Endothelial cell of umbilical vein (primary cell): Measurements from ENCODE around the gene SCN9A. TPM values are rescaled to one million over a fixed set of nuclear protein-coding genes. Genes with fewer than 3 reads are reported as not detected.
A peak's percentile ranks its signal among the peaks of the same experiment; 100 is the strongest.

Experiments
- BruUV-seq: library from RNA; stranded (reverse); fragments of 400-500 nt; replicated peaks from 2 replicates; lab custom pipeline; 2021; lab: Mats Ljungman, UMichigan
- CTCF ChIA-PET: fragments of 300-600, 350-600 bp; sonication (Branson Sonifier 250); formaldehyde crosslinking; loops from one replicate; lab custom pipeline; 2021; ENCODE audit warnings: antibody characterized with exemption, inconsistent platforms; lab: Charles Lee
- POLR2A ChIA-PET: fragments of 300-600, 350-600 bp; sonication (Branson Sonifier 250); formaldehyde crosslinking; loops from one replicate; lab custom pipeline; 2021; ENCODE audit warnings: antibody characterized with exemption, inconsistent platforms; lab: Charles Lee
- DNase-seq: peaks from one replicate; pipeline ENCODE4 v3.0.0-alpha.2; 2011; ENCODE audit warnings: low read depth, low spot score
- FAIRE-seq: peaks from 2 replicates; lab custom pipeline; 2011; peaks lifted over from hg19 to GRCh38; lab: Jason Lieb, UNC
- H2AFZ ChIP-seq: 2 replicates; pipeline ENCODE4 v1.6.0; 2012; ENCODE audit warnings: low read depth, low read length, control low read depth, inconsistent platforms
- H3K27ac ChIP-seq: 2 replicates; pipeline ENCODE4 v1.5.1; 2011; ENCODE audit warnings: low read depth, mild to moderate bottlenecking, control low read depth, low read length, moderate library complexity; ENCODE audit not compliant: insufficient read depth
- H3K27me3 ChIP-seq, 2 experiments: 2 replicates each; pipeline versions ENCODE4 v1.6.0 to v1.6.1; 2011; ENCODE audit warnings: low read length in 2 of 2, mixed read lengths in 1 of 2; ENCODE audit not compliant: control insufficient read depth in 2 of 2, insufficient read depth in 2 of 2
- H3K36me3 ChIP-seq, 2 experiments: 2 replicates in 1 of 2; 3 replicates in 1 of 2; pipeline ENCODE4 v1.5.1; 2011; ENCODE audit warnings: low read length in 2 of 2, mild to moderate bottlenecking in 1 of 2, moderate library complexity in 1 of 2; ENCODE audit not compliant: control insufficient read depth in 2 of 2, insufficient read depth in 2 of 2; ENCODE audit errors: extremely low read depth in 1 of 2
- H3K4me1 ChIP-seq: 3 replicates; pipeline ENCODE4 v1.5.1; 2011; ENCODE audit warnings: mild to moderate bottlenecking, low read length; ENCODE audit not compliant: control insufficient read depth, insufficient read depth; ENCODE audit errors: extremely low read depth
- H3K4me2 ChIP-seq: 2 replicates; pipeline ENCODE4 v1.6.1; 2011; ENCODE audit warnings: low read length, control low read depth, mixed read lengths; ENCODE audit not compliant: insufficient read depth
- H3K4me3 ChIP-seq, 3 experiments: fragments of 200-600 bp in 1 of 3; sonication (generic), shearing (Covaris generic) in 1 of 3; replicated peaks in 1 of 3; 2 replicates each; pipeline ENCODE4 v1.5.1; 2011 to 2016; ENCODE audit warnings: control low read depth in 3 of 3, low read length in 3 of 3, mild to moderate bottlenecking in 2 of 3, inconsistent platforms in 1 of 3, low read depth in 1 of 3, moderate library complexity in 1 of 3; ENCODE audit not compliant: insufficient read depth in 1 of 3
- H3K79me2 ChIP-seq: 2 replicates; pipeline ENCODE4 v1.6.0; 2012; ENCODE audit warnings: low read length, inconsistent platforms; ENCODE audit not compliant: control insufficient read depth, insufficient read depth
- H3K9ac ChIP-seq: replicated peaks from 2 replicates; pipeline ENCODE3; 2011; ENCODE audit warnings: low read length, control low read depth; ENCODE audit not compliant: insufficient read depth; ENCODE audit errors: extremely low read depth
- H3K9me1 ChIP-seq: replicated peaks from 3 replicates; pipeline ENCODE4 v1.6.0; 2011; ENCODE audit warnings: mild to moderate bottlenecking, low read length; ENCODE audit not compliant: control insufficient read depth, insufficient read depth; ENCODE audit errors: extremely low read depth
- H3K9me3 ChIP-seq: replicated peaks from 2 replicates; pipeline ENCODE4 v1.5.1; 2012; ENCODE audit warnings: low read length, inconsistent platforms; ENCODE audit not compliant: control insufficient read depth, insufficient read depth
- H4K20me1 ChIP-seq: replicated peaks from 2 replicates; pipeline ENCODE3; 2011; ENCODE audit warnings: mild to moderate bottlenecking, low read length; ENCODE audit not compliant: control insufficient read depth, insufficient read depth; ENCODE audit errors: extremely low read depth
- EZH2 ChIP-seq: IDR thresholded peaks from 2 replicates; pipeline ENCODE4 v1.6.1; 2012; ENCODE audit warnings: borderline replicate concordance, low read depth, mild to moderate bottlenecking, moderate library complexity, low read length, inconsistent platforms; ENCODE audit not compliant: severe bottlenecking
- FOS ChIP-seq: IDR thresholded peaks from 2 replicates; pipeline ENCODE4 v1.6.1; 2011; ENCODE audit warnings: mild to moderate bottlenecking, low read length, moderate library complexity, borderline replicate concordance; ENCODE audit not compliant: insufficient read depth
- MYC ChIP-seq: IDR thresholded peaks from one replicate; pipeline ENCODE4 v1.6.1; 2011; ENCODE audit warnings: mild to moderate bottlenecking, low read depth, low read length
- POLR2A ChIP-seq: IDR thresholded peaks from 2 replicates; pipeline ENCODE4 v1.6.1; 2012; ENCODE audit warnings: low read depth, mild to moderate bottlenecking, control low read depth, low read length
- dilution Hi-C: fragments of 300-500 bp; cut with MboI; formaldehyde crosslinking; loops from one replicate; pipeline ENCODE4 v1.15.0; 2019; ENCODE audit warnings: low sequenced_read_pairs; ENCODE audit not compliant: extremely low pct_ligation_motif_present
- intact Hi-C: fragments of 100-400 bp; cut with micrococcal nuclease; formaldehyde crosslinking; loops from one replicate; pipeline ENCODE4 v1.10.0; 2022
- polyA plus RNA-seq, 4 experiments: library from polyadenylated mRNA; depleted of rRNA in 3 of 4; stranded (reverse) in 3 of 4; unstranded in 1 of 4; fragments of >200 nt; gene quantifications; 2 replicates each; pipeline versions ENCODE4 v1.2.1 to v1.2.3, GENCODE V29; 2011 to 2012; ENCODE audit warnings: missing spikeins in 1 of 4
- total RNA-seq: library from RNA; stranded (reverse); gene quantifications from 2 replicates; pipeline ENCODE4 v1.2.3, GENCODE V29; 2021
- TF ChIP-seq, protein P1 (sequence below), 2 donors: IDR thresholded peaks; 1 replicate in 1 of 2; 2 replicates in 1 of 2; pipeline ENCODE4 v1.5.1; 2011; ENCODE audit warnings: low read length in 2 of 2, mild to moderate bottlenecking in 2 of 2, moderate library complexity in 2 of 2, control low read depth in 1 of 2, inconsistent platforms in 1 of 2, low read depth in 1 of 2; ENCODE audit not compliant: insufficient read depth in 1 of 2; ENCODE audit errors: extremely low read depth in 1 of 2
- TF ChIP-seq, protein P2 (sequence below): IDR thresholded peaks from 2 replicates; pipeline ENCODE4 v1.6.1; 2011; ENCODE audit not compliant: insufficient read depth, insufficient read length

The SCN9A gene
- total and polyA plus RNA-seq, 2 donors (not counting 3 experiments of a cell fraction or from before 2014, with no cell fraction given), result 0.88 to 1.6 TPM

DNA sequence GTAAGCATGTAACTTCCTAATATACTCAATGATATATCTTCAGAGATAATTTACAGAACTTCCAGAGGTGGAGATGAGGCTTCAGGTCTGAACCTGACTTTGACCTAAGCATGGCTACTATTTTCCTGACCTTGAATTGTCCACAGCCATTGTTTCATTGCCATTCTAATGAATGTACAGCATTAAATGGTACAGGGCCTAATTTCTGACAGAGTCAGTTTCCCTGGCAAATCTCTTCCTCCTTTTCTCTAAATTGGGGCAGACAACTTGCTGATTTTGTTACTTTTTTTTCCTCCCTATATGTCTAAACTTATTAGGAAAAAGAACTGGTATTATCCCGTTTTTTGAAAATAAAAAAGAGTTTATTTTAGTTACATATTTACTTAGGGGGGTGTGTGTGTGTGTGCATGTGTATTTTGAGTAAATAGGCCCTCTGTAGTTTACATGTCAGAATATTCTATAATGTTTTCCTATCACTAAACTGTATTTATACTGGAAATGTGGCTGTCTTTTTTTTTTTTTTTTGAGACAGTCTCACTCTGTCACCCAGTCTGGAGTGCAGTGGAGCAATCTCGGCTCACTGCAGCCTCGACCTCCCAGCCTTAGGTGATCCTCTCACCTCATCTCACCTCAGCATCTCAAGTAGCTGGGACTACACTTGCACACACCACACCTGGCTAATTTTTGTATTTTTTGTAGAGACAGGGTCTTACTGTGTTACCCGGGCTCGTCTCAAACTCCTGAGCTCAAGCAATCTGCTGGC lies 43.3 kb upstream of the SCN9A start:
- Histone ChIP-seq H3K27ac (no peak overlapping the region), H3K9me1 (no peaks in the 10 kb centered on the region), H3K4me3 (no peak overlapping the region), H3K79me2 (no peaks in the 10 kb centered on the region), H3K4me2 (no peak overlapping the region), H3K9me3 (no peaks in the 10 kb centered on the region), H3K27me3 (no peaks in the 10 kb centered on the region), H2AFZ (peak overlapping the region; percentile 42), H3K9ac (no peak overlapping the region), H3K4me1 (peaks cover 5% of the 10 kb centered on the region), H4K20me1 (no peaks in the 10 kb centered on the region), H3K36me3 (no peaks in the 10 kb centered on the region)
- ChIA-PET CTCF (interaction anchor here (0.6 to 3.6 kb wide), 49 partner anchors 8 to 1700 kb away, joined by 3 to 124 read pairs (median 4); partner anchors contain the start of genes SCN1A, SCN9A and TTC21B), POLR2A (no interaction called here)
- intact Hi-C loops (loop anchor here (1.0 to 5.0 kb wide), 7 partner anchors 42 to 467 kb away; partner anchors contain the start of genes SCN9A and TTC21B), dilution Hi-C loops (no loop called here)
- TF ChIP-seq POLR2A (no peak), FOS (no peak), EZH2 (no peak), MYC (no peak)
- TF ChIP-seq, protein P1, sequence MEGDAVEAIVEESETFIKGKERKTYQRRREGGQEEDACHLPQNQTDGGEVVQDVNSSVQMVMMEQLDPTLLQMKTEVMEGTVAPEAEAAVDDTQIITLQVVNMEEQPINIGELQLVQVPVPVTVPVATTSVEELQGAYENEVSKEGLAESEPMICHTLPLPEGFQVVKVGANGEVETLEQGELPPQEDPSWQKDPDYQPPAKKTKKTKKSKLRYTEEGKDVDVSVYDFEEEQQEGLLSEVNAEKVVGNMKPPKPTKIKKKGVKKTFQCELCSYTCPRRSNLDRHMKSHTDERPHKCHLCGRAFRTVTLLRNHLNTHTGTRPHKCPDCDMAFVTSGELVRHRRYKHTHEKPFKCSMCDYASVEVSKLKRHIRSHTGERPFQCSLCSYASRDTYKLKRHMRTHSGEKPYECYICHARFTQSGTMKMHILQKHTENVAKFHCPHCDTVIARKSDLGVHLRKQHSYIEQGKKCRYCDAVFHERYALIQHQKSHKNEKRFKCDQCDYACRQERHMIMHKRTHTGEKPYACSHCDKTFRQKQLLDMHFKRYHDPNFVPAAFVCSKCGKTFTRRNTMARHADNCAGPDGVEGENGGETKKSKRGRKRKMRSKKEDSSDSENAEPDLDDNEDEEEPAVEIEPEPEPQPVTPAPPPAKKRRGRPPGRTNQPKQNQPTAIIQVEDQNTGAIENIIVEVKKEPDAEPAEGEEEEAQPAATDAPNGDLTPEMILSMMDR (IDR thresholded peaks at IDR 0.05; ENCODE audit: extremely low read depth in 1 of 2, insufficient read depth in 1 of 2, low read depth in 1 of 2, low read length in 2 of 2), result no peak
- TF ChIP-seq, protein P2, sequence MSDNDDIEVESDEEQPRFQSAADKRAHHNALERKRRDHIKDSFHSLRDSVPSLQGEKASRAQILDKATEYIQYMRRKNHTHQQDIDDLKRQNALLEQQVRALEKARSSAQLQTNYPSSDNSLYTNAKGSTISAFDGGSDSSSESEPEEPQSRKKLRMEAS, result no peak
- FAIRE-seq (no peak), DNase-seq (no peak)
- BruUV-seq, result no TSS peak
